ENCODE data around the gene PDILT.
"Not testable (repeated sequence)": the region's sequence is repeated elsewhere in the genome, so short reads cannot be mapped to it uniquely, and the experiment has no call there.

DNA sequence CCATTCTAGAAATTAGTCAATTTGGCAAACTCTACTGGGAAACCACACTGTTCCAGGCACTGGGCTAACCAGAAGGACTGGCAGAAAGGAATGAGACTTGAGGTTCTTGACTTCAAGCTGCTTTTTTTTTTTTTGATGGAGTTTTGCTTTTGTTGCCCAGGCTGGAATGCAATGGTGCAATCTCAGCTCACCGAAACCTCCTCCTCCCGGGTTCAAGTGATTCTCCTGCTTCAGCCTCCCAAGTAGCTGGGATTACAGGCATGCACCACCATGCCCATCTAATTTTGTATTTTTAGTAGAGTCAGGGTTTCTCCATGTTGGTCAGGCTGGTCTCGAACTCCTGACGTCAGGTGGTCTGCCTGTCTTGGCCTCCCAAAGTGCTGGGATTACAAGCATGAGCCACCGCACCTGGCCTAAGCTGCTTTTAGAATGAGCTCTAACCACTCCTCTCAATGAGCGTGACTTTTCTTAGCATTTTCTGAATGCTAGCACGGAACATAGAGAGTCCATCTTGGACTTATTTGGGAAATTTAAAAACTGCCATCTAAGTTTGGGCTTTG, 91.9 kb downstream of the PDILT start:
- TF ChIP-seq POLR2A (IDR thresholded peaks at IDR 0.05): not testable (repeated sequence)
- TF ChIP-seq, protein P1, sequence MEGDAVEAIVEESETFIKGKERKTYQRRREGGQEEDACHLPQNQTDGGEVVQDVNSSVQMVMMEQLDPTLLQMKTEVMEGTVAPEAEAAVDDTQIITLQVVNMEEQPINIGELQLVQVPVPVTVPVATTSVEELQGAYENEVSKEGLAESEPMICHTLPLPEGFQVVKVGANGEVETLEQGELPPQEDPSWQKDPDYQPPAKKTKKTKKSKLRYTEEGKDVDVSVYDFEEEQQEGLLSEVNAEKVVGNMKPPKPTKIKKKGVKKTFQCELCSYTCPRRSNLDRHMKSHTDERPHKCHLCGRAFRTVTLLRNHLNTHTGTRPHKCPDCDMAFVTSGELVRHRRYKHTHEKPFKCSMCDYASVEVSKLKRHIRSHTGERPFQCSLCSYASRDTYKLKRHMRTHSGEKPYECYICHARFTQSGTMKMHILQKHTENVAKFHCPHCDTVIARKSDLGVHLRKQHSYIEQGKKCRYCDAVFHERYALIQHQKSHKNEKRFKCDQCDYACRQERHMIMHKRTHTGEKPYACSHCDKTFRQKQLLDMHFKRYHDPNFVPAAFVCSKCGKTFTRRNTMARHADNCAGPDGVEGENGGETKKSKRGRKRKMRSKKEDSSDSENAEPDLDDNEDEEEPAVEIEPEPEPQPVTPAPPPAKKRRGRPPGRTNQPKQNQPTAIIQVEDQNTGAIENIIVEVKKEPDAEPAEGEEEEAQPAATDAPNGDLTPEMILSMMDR (IDR thresholded peaks at IDR 0.05): not testable (repeated sequence)

Measured in Peyer's patch (tissue), 4 donors.